ENCODE results near the gene POU6F2. TPM values are rescaled to one million over a fixed set of nuclear protein-coding genes. Genes with fewer than 3 reads are reported as not detected.

The POU6F2 gene
- total and polyA plus RNA-seq, 2 of the 4 experiments (the other 2 are of a cell fraction), result not detected

- Histone ChIP-seq H4K20me1 (ENCODE audit: insufficient read depth, low read length) (no peaks in the 10 kb centered on the region), H2BK120ac (ENCODE audit: low read depth, low read length) (no peak overlapping the region), H2BK20ac (ENCODE audit: low read depth, low read length) (no peak overlapping the region), H3K27ac (ENCODE audit: insufficient read depth, low read length) (no peak overlapping the region), H3K18ac (ENCODE audit: low read depth, low read length) (no peak overlapping the region), H3K4ac (ENCODE audit: low read depth, low read length) (no peak overlapping the region), H2BK5ac (ENCODE audit: low read depth, low read length, poor library complexity, severe bottlenecking) (no peak overlapping the region), H3K9me1 (ENCODE audit: insufficient read depth, low read length) (no peaks in the 10 kb centered on the region), H3K27me3 (ENCODE audit: control insufficient read depth, insufficient read depth, low read length) (peaks cover 2% of the 10 kb centered on the region; the same call in 1 of the 2 replicates), H3K23ac (ENCODE audit: low read depth, low read length) (no peak overlapping the region), H3K79me1 (ENCODE audit: low read depth in 1 of 2, low read length in 2 of 2) (no peaks in the 10 kb centered on the region), H3K9me3 (ENCODE audit: control insufficient read depth, insufficient read depth, low read length) (no peaks in the 10 kb centered on the region), H2AK9ac (replicated peaks; ENCODE audit: low read depth, low read length, poor library complexity) (no peak overlapping the region), H3K56ac (ENCODE audit: extremely low read depth, insufficient read depth, low read length) (no peak overlapping the region), H3K14ac (replicated peaks; ENCODE audit: low read depth, low read length) (no peak overlapping the region), H3K4me3 (ENCODE audit: insufficient read depth, low read depth, low read length) (no peak overlapping the region), H4K91ac (ENCODE audit: insufficient read depth, low read depth, low read length) (no peak overlapping the region), H2BK15ac (ENCODE audit: low read depth, low read length) (no peak overlapping the region), H4K8ac (ENCODE audit: low read depth in 2 of 2, low read length in 2 of 2) (no peak overlapping the region), H4K5ac (ENCODE audit: low read depth, low read length) (no peak overlapping the region), H2AK5ac (ENCODE audit: low read depth, low read length) (no peak overlapping the region), H2AFZ (replicated peaks; ENCODE audit: low read length, poor library complexity) (no peak overlapping the region), H3K4me2 (ENCODE audit: low read depth, low read length) (no peak overlapping the region), H3K36me3 (ENCODE audit: control insufficient read depth, insufficient read depth, low read length) (no peaks in the 10 kb centered on the region), H3K9ac (ENCODE audit: low read depth, low read length) (no peak overlapping the region), H3K4me1 (ENCODE audit: control insufficient read depth, insufficient read depth, low read length) (no peaks in the 10 kb centered on the region)
- ChIA-PET CTCF (no interaction called here), POLR2A (ENCODE audit: unreplicated experiment) (no interaction called here)
- no peak for DNase-seq
- no peak for ATAC-seq (ENCODE audit: low read depth)
- 20% methylated on average over 1 of the region's 4 CpGs; no CpG with 5 or more reads in 1 of the 2 experiments for WGBS, 2 experiments (ENCODE audit: extremely low coverage in 2 of 2, insufficient read length in 1 of 2)
- dilution Hi-C loops (cut with HindIII; ENCODE audit: low sequenced_read_pairs, unreplicated experiment), result no loop called here
- in situ Hi-C loops (cut with MboI; ENCODE audit: low sequenced_read_pairs), result loop anchor here (25.0 kb wide), 1 partner anchor 1097 kb away; no protein-coding TSS in a partner anchor
- BruUV-seq (replicated peaks), result no TSS peak
- TF ChIP-seq RAD21 (IDR thresholded peaks at IDR 0.05; ENCODE audit: low read length) (no peak), CTCF (conservative IDR thresholded peaks at IDR 0.05; ENCODE audit: low read depth, low read length) (no peak), MXI1 (IDR thresholded peaks at IDR 0.05; ENCODE audit: borderline replicate concordance, low read depth, low read length) (no peak), MAZ (IDR thresholded peaks at IDR 0.05; ENCODE audit: borderline replicate concordance, low read depth, low read length) (no peak), NFE2L2 (IDR thresholded peaks at IDR 0.05; ENCODE audit: low read depth, low read length) (no peak), MAFK (IDR thresholded peaks at IDR 0.05; ENCODE audit: low read depth, low read length) (no peak)
- intact Hi-C loops (cut with micrococcal nuclease), result no loop called here
Measured at GRCh38 chr7:39509436-39509835, 531.7 kb downstream of the POU6F2 start.

Data from IMR-90 (cell line).